ENCODE measurements around the gene TOPAZ1. TPM values are rescaled to one million over a fixed set of nuclear protein-coding genes. Genes with fewer than 3 reads are reported as not detected.

TOPAZ1 gene
- total and polyA plus RNA-seq, 9 of the 15 experiments (the other 6 are each of a cell fraction or from before 2014, with no cell fraction given), result 0.01 TPM; not detected in 8

DNA sequence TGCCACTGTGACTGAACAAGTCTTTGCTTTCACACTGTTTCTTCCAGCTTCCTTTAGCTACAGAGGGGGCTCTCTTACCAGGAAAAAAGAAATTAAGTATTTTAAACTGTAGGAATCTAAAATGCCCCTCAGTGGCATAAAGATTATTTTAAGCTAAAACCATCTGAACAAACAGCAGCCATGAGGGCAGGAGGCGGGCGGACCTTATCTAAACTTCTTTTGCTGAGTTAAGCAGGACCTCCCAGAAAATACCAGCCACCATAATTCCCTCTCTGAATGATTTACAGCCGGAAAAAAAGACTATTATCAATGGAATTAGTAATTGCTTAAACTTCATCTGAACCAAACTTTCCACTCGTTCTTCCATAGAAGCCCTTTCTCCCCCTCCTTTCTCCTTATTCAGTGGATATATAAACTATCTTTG, 5.2 kb upstream of the TOPAZ1 start (continued):
- TF ChIP-seq PKNOX1 (IDR thresholded peaks at IDR 0.05) (peak; percentile 95), RBM17 (IDR thresholded peaks at IDR 0.05; ENCODE audit: borderline replicate concordance, low read depth, low read length) (no peak)

DNA sequence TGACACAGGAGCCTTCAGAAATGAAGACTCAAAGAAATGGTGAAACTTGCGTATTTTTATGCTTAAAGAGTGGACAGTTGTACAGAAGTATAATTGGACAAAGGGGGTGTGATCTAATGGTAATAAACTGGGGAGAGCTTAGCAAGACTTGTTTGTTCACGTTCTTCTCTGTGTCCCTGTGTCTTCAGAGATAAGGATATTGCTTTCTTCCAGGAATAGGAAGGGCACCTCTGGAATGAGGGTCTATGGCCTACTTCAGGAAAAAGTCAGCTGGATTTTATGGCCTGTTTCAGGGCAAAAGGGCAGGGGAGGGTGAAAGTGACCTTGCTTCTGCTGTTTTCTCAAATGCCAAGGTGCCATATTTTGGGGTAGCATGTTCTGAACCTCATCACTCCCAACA, 4.5 kb upstream of the TOPAZ1 start:
- no peaks in the 10 kb centered on the region for H3K36me3 ChIP-seq (ENCODE audit: control insufficient read depth, insufficient read depth, low read length)
- peak overlapping the region; percentile 87 for H2AFZ ChIP-seq (ENCODE audit: low read depth, low read length)
- no peaks in the 10 kb centered on the region for H3K79me2 ChIP-seq (ENCODE audit: control insufficient read depth, insufficient read depth, low read length)
- H3K27ac ChIP-seq (ENCODE audit: extremely low read depth, low read depth, low read length), result peak overlapping the region; percentile 86
- WGBS (ENCODE audit: insufficient coverage, low coverage, missing lambda C conversion rate), result 6% methylated on average over 2 of the region's 2 CpGs
- peak overlapping the region; percentile 59; the same call in 1 of the 2 replicates for H3K4me2 ChIP-seq (ENCODE audit: insufficient read depth, low read length)
- peaks cover 13 to 44% of the 10 kb centered on the region in 2 experiments for H3K4me1 ChIP-seq (replicated peaks in 1 of 2; ENCODE audit: control insufficient read depth in 2 of 2, insufficient read depth in 2 of 2, low read length in 2 of 2)
- FAIRE-seq (no peak), DNase-seq (ENCODE audit: extremely low read depth in 1 of 4, low spot score in 3 of 4) (peak in 1 of 4 experiments; percentile 69), ATAC-seq (peak; percentile 41)
- no peaks in the 10 kb centered on the region for H3K9me1 ChIP-seq (ENCODE audit: control insufficient read depth, insufficient read depth, low read length)
- CTCF ChIA-PET (ENCODE audit: low intra/inter-chr PET ratio), result no interaction called here
- in situ Hi-C loops (cut with MboI), result no loop called here
- intact Hi-C loops (cut with micrococcal nuclease), result loop anchor here (5.0 kb wide), 2 partner anchors 85 to 280 kb away; no protein-coding TSS in a partner anchor
- peaks cover 7% of the 10 kb centered on the region; the same call in 1 of the 2 replicates for H3K9me3 ChIP-seq (replicated peaks; ENCODE audit: control insufficient read depth, insufficient read depth, low read depth, low read length)
- H3K27me3 ChIP-seq (ENCODE audit: control insufficient read depth in 2 of 2, insufficient read depth in 2 of 2, low read length in 2 of 2), result no peaks in the 10 kb centered on the region
- H3K9ac ChIP-seq (ENCODE audit: insufficient read depth in 1 of 2, low read depth in 2 of 2, low read length in 2 of 2), result peak overlapping the region in 1 of 2 experiments; percentile 69; a peak in 2 of 4 replicates
- no TSS peak for BruUV-seq (replicated peaks)
- POLR2A ChIA-PET, result interaction anchor here (1.5 kb wide), 1 partner anchor 13 kb away, joined by 4 read pairs; no protein-coding TSS in a partner anchor
- H4K20me1 ChIP-seq (replicated peaks; ENCODE audit: control insufficient read depth, insufficient read depth, low read length), result no peaks in the 10 kb centered on the region
- no peak overlapping the region for H3K4me3 ChIP-seq
- TF ChIP-seq KLF16 (IDR thresholded peaks at IDR 0.05), result 0 out of 2 replicates have a peak, but pooled peaks have one; percentile 8
- peak; percentile 89 for TF ChIP-seq DMBX1 (CRISPR knock-in tag; IDR thresholded peaks at IDR 0.05; ENCODE audit: borderline replicate concordance)
- TF ChIP-seq ZNF175 (CRISPR knock-in tag; IDR thresholded peaks at IDR 0.05; ENCODE audit: low read depth), result peak; percentile 39; the same call in 1 of the 2 replicates
- 0 out of 2 replicates have a peak, but pooled peaks have one; percentile 32 for TF ChIP-seq MEF2D (tag; conservative IDR thresholded peaks at IDR 0.05; ENCODE audit: low read depth)
- TF ChIP-seq ARID1B (IDR thresholded peaks at IDR 0.05), result peak; percentile 82
- TF ChIP-seq FOXA3 (CRISPR knock-in tag; conservative IDR thresholded peaks at IDR 0.05 in 1 of 2, IDR thresholded peaks at IDR 0.05 in 1 of 2), result peak in 1 of 2 experiments; percentile 91; a peak in 2 of 4 replicates
- peak; percentile 62 for TF ChIP-seq STAT5A (IDR thresholded peaks at IDR 0.05; ENCODE audit: borderline replicate concordance, low read length)
- no peak for TF ChIP-seq RBM14 (IDR thresholded peaks at IDR 0.05; ENCODE audit: borderline replicate concordance, insufficient read depth, low read depth, low read length)
- peak; percentile 82 for TF ChIP-seq ESRRA (IDR thresholded peaks at IDR 0.05; ENCODE audit: borderline replicate concordance, low read depth)
- TF ChIP-seq NR2C1 (IDR thresholded peaks at IDR 0.05), result no peak
- peak; percentile 61 for TF ChIP-seq NR2C1 (tag; IDR thresholded peaks at IDR 0.05)
- TF ChIP-seq TCF3 (CRISPR knock-in tag; IDR thresholded peaks at IDR 0.05), result peak; percentile 85
- peak in 1 of 2 experiments; percentile 50; a peak in 2 of 4 replicates for TF ChIP-seq HDAC1 (IDR thresholded peaks at IDR 0.05)
- no peak for TF ChIP-seq ZNF668 (CRISPR knock-in tag; IDR thresholded peaks at IDR 0.05)
- TF ChIP-seq LEF1 (IDR thresholded peaks at IDR 0.05), result peak; percentile 35; the same call in 1 of the 2 replicates
- 0 out of 2 replicates have a peak, but pooled peaks have one; percentile 21 for TF ChIP-seq MECOM (CRISPR knock-in tag; IDR thresholded peaks at IDR 0.05)
- no peak for TF ChIP-seq PRMT5 (CRISPR knock-in tag; IDR thresholded peaks at IDR 0.05)

All from K562 (cell line).